CD4-positive, alpha-beta T cell treated with Interferon alpha-2 for 1 hour (primary cell): ENCODE data around the gene EPB41L5.
A peak's percentile ranks its signal among the peaks of the same experiment; 100 is the strongest.
"Not testable (repeated sequence)": the region's sequence is repeated elsewhere in the genome, so short reads cannot be mapped to it uniquely, and the experiment has no call there.

Source experiments
- DNase-seq, 2 donors: peaks; one replicate each; pipeline ENCODE4 v3.0.0-alpha.2; 2020 to 2022

Gene EPB41L5

GRCh38 chr2:120012771-120013596, at the start of gene EPB41L5:
EPB41L5 (plus strand) TSS chr2:120013077; CDS start chr2:120019085, 6,008 bp downstream.
- peak; percentile 76 to 86 for DNase-seq

DNA sequence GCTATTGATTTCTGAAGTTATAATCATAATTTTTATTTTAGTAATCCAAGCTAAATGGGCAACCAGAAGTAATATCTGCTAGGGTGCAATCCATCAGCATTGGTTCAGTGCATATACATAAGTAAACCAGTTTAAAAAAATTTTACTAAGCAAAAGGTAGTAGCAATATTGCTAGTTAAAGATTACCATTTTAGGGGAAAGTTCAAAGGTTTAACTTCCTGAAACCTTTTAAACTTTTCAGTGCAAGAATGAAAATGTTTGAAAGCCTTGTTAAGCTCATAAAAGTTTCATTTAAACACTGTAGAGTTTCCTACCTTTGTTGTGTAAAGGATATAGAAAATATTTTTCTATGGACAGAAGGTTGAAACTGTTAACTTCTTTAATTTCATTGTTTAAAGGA, 31.0 kb upstream of the EPB41L5 start:
- no peak for DNase-seq

- no peak for DNase-seq
These were observed 30.4 kb upstream of the EPB41L5 start for GRCh38 chr2:119982506-119982905.

- no peak for DNase-seq
These were observed 29.8 kb upstream of the EPB41L5 start for GRCh38 chr2:119983108-119983507.

DNA sequence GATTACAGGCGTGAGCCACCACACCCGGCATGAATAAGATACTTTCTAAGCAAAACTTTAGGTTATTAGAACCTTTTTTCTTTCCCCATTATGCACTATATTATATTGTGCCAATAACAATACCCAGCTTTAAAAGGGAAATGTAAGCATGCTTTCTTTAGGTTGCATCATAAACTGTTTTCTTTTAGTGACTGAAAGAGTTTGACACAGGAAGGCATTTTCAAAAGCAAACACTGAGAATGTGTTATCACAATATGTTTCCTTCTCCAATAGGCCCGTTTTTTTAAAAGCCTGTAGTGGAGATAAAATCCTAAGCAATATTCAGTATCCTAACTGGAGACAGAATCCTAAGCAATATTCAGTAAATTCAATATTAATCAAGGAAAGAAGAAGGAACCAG, 16.7 kb upstream of the EPB41L5 start:
- no peak for DNase-seq

GRCh38 chr2:119996896-119997891, 15.7 kb upstream of the EPB41L5 start:
- not testable (repeated sequence) for DNase-seq

DNA sequence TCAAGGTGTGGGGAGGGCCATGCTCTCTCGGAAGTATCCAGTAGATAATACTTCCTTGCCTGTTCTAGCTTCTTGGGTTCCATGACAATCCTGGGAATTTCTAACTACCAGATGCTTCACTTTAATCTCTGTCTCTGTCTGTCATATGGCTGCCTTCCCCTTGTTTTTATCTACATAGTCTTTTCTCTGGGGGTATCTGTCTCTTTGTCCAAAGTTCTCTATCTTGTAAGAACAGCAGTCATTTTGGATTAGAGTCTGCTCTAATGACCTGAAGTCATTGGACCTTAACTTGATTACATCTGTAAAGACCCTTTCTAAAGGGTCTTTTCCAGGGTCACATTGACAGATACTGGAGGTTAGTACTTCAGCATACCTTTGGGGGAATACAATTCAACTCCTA, 11.4 kb upstream of the EPB41L5 start:
- DNase-seq: no peak

GRCh38 chr2:120004254-120004653, 8.6 kb upstream of the EPB41L5 start:
- DNase-seq: no peak

DNA sequence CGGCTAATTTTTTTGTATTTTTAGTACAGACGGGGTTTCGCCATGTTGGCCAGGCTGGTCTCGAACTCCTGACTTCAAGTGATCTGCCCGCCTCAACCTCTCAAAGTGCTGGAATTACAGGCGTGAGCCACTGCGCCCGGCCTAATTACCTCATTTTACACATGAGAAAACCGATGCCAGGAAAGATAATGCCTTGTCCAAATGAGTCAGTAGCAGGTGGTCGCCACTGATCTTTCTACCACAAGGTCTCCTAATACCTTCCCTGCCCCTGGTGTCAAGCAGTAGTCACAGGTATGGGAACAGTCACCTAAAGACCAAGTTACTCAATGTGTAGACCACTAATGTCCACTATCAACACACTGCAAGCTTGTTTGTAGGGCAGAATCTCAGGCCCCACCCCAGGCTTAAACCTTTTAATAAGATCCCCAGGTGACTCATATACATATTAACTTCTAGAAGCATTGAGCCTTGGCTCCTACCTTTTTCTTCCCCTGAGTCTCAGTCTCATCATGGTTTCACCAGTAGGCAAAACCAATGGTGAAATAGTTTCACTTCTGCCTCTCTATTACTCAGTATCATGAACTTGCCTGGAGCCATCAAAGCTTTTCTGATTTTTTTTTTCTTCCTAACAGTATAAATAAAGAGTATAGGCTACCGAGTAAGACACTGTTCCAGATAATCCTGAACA, 6.9 kb upstream of the EPB41L5 start:
- no peak for DNase-seq

DNA sequence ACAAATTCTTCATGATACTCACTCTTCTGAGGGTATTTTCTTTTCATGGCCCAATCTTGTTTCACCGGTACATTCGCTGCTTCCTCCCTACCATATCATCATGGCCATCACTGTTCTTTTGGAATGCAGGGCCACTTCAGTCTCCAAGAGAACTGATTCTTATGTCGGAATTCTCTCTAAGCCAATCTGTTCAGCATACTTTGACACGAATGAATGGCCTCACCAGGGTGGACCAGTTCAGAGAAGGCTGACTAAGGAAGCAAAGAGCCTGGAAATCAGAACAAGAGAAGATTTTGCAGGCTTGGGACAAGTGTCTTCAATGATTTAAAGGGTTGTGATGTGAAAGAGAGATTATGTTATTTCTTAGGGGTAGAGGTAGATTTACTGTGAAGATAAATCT, 5.0 kb upstream of the EPB41L5 start:
- DNase-seq: no peak

GRCh38 chr2:120012363-120012762, 514 bp upstream of the EPB41L5 start:
- no peak for DNase-seq

- DNase-seq: no peak
These were observed 833 bp downstream of the EPB41L5 start for GRCh38 chr2:120013597-120014223.

GRCh38 chr2:120014226-120014980, 1.5 kb downstream of the EPB41L5 start:
- DNase-seq: no peak

- DNase-seq: no peak
These were observed 3.9 kb downstream of the EPB41L5 start for GRCh38 chr2:120016800-120017199.

DNA sequence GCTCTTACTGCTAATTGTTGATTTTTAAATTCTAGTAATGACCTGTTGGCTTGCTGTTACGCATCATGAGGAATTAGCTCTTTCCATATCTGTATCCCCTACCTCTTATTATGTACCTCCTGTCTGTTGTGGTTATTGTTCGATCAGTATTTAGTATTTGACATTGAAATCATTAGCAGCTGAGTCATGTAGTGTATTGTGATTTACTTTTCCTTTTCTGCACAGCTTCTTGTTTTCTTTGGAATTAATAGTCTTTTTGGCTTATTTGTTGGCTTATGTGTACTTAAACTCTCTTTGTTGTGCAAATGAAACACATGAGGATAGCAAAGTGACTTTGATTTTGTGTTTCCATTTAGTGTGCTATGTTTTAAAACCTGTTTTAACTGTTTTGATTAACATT, 4.3 kb downstream of the EPB41L5 start:
- DNase-seq: no peak

GRCh38 chr2:120018549-120018948, 5.7 kb downstream of the EPB41L5 start:
- DNase-seq: no peak

DNA sequence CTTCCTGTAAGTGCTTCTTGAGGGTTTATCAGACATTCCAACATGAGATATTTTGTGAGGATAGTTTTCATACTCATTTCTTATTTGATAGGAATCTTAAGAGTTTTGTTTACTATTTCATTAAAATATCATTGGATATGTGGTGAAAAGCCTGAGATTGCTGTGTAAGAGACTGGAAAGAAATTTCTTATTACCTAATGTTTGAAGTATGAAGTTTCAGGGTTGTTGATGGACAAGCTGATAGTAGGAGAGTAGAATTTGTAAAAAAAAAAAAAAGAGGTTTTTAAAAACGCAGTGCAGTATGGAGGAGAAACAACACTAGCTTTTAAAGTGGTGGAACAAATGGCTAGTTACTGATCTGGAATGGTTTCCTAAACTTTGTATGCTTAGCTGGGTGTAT, 7.7 kb downstream of the EPB41L5 start:
- DNase-seq: no peak

DNA sequence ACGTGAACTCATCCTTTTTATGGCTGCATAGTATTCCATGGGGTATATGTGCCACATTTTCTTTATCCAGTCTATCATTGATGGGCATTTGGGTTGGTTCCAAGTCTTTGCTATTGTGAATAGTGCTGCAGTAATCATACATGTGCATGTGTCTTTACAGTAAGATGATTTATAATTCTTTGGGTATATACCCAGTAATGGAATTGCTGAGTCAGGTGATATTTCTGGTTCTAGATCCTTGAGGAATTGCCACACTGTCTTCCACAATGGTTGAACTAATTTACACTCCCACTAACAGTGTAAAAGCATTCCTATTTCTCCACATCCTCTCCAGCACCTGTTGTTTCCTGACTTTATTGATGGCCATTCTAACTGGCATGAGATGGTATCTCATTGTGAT, 9.6 kb downstream of the EPB41L5 start:
- not testable (repeated sequence) for DNase-seq

DNA sequence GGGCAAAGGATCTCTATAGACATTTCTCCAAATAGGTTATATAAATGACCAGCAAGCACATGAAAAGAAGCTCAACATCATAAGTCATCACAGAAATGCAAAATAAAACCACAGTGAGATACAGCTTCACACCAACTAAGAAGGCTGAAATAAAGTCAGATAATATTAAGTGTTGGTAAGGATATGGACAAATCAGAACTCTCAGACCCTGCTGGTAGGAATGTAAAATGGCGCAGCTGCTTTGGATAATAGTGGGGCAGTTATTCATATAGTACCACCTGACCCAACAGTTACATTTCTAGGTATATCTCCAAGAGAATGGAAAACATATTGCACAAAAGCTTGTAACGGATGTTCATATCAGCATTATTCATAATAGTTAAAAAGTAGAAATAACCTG, 14.0 kb downstream of the EPB41L5 start:
- no peak for DNase-seq

- DNase-seq: no peak
These were observed 15.9 kb downstream of the EPB41L5 start for GRCh38 chr2:120028795-120029194.
